HCT116 (cell line): Measurements from ENCODE around the gene EXOC6B. TPM values are rescaled to one million over a fixed set of nuclear protein-coding genes. Genes with fewer than 3 reads are reported as not detected.

ENCODE experiments used
- ATAC-seq: fragments of 200-7000 bp; cut with Tn5 transposase; 2 replicates; pipeline ENCODE4 v1.9.1; 2020; ENCODE audit warnings: mild to moderate bottlenecking, moderate library complexity
- BruUV-seq: library from RNA; stranded (reverse); fragments of 400-500 nt; replicated peaks from 2 replicates; lab custom pipeline; 2021; lab: Mats Ljungman, UMichigan
- CTCF ChIA-PET: fragments of 300-600 bp; sonication (Branson Sonifier 250); formaldehyde crosslinking; loops from one replicate; lab custom pipeline; 2021; ENCODE audit warnings: antibody characterized with exemption; lab: Charles Lee
- POLR2A ChIA-PET: fragments of 300-600, 350-600 bp; sonication (Branson Sonifier 250); formaldehyde crosslinking; loops from one replicate; lab custom pipeline; 2021; ENCODE audit warnings: antibody characterized with exemption; lab: Charles Lee
- RAD21 ChIA-PET, 2 experiments: fragments of 300-600 bp; sonication (Branson Sonifier 250); formaldehyde crosslinking; loops; one replicate each; lab custom pipeline; 2023; ENCODE audit warnings: low total read pairs in 2 of 2; ENCODE audit not compliant: uncharacterized antibody in 2 of 2, unreplicated experiment in 2 of 2, low non-redundant PET in 1 of 2; lab: Charles Lee
- DNase-seq: peaks from one replicate; pipeline ENCODE4 v3.0.0-alpha.2; 2010; ENCODE audit warnings: low read depth, low spot score
- H2AFZ ChIP-seq: fragments of 200-600 bp; shearing (Covaris generic), sonication (generic); 2 replicates; pipeline ENCODE4 v1.6.1; 2017; ENCODE audit warnings: low read depth, mixed run types, mixed read lengths, antibody characterized with exemption, low read length; ENCODE audit not compliant: poor library complexity, severe bottlenecking
- H3K27ac ChIP-seq: 2 replicates; pipeline ENCODE4 v1.5.1; 2012; ENCODE audit warnings: low read depth, low read length
- H3K27me3 ChIP-seq: fragments of 200-600 bp; sonication (generic); 2 replicates; pipeline ENCODE4 v1.6.1; 2016; ENCODE audit warnings: mixed run types, low read length, mixed read lengths; ENCODE audit not compliant: insufficient read depth
- H3K36me3 ChIP-seq, 2 experiments: fragments of 200-500 bp in 1 of 2; fragments of 200-600 bp in 1 of 2; sonication (Bioruptor generic) in 1 of 2; sonication (generic) in 1 of 2; 2 replicates each; pipeline versions ENCODE4 v1.5.1 to v1.6.1; 2014 to 2016; ENCODE audit warnings: low read length in 2 of 2, inconsistent platforms in 1 of 2, mixed read lengths in 1 of 2, mixed run types in 1 of 2; ENCODE audit not compliant: insufficient read depth in 2 of 2, control insufficient read depth in 1 of 2
- H3K4me1 ChIP-seq, 2 experiments: fragments of 200-600 bp in 1 of 2; sonication (generic) in 1 of 2; 2 replicates each; pipeline versions ENCODE4 v1.5.1 to v1.6.1; 2012 to 2017; ENCODE audit warnings: low read length in 2 of 2, inconsistent platforms in 1 of 2, mild to moderate bottlenecking in 1 of 2, mixed read lengths in 1 of 2, mixed run types in 1 of 2, moderate library complexity in 1 of 2; ENCODE audit not compliant: insufficient read depth in 2 of 2, control insufficient read depth in 1 of 2
- H3K4me2 ChIP-seq: fragments of 200-600 bp; sonication (generic); 2 replicates; pipeline ENCODE4 v1.6.1; 2017; ENCODE audit warnings: mixed run types, low read length, mixed read lengths
- H3K4me3 ChIP-seq, 2 experiments: fragments of 200-600 bp in 1 of 2; sonication (generic) in 1 of 2; replicated peaks in 1 of 2; 2 replicates each; pipeline ENCODE4 v1.5.1; 2011 to 2016; ENCODE audit warnings: low read length in 2 of 2, control low read depth in 1 of 2, low read depth in 1 of 2, mild to moderate bottlenecking in 1 of 2, mixed read lengths in 1 of 2, mixed run types in 1 of 2
- H3K79me2 ChIP-seq: fragments of 200-600 bp; sonication (generic); 2 replicates; pipeline ENCODE4 v1.6.1; 2017; ENCODE audit warnings: mild to moderate bottlenecking, mixed run types, low read length, moderate library complexity, mixed read lengths; ENCODE audit not compliant: insufficient read depth
- H3K9ac ChIP-seq: fragments of 200-600 bp; sonication (generic); 2 replicates; pipeline ENCODE4 v1.6.1; 2016; ENCODE audit warnings: low read length, mixed read lengths
- H3K9me2 ChIP-seq: fragments of 200-600 bp; sonication (generic), shearing (Covaris generic); 2 replicates; pipeline ENCODE4 v1.6.1; 2017; ENCODE audit warnings: mixed run types, mild to moderate bottlenecking, moderate library complexity; ENCODE audit not compliant: insufficient read depth
- H3K9me3 ChIP-seq, 2 experiments: fragments of 200-500 bp in 1 of 2; fragments of 200-600 bp in 1 of 2; sonication (Bioruptor generic) in 1 of 2; sonication (generic) in 1 of 2; 2 replicates each; pipeline ENCODE4 v1.6.1; 2014 to 2017; ENCODE audit warnings: low read length in 2 of 2, mixed read lengths in 2 of 2, inconsistent platforms in 1 of 2, low read depth in 1 of 2, mild to moderate bottlenecking in 1 of 2, mixed run types in 1 of 2, moderate library complexity in 1 of 2; ENCODE audit not compliant: control insufficient read depth in 1 of 2, insufficient read depth in 1 of 2
- H4K20me1 ChIP-seq: fragments of 200-600 bp; sonication (generic), shearing (Covaris generic); 2 replicates; pipeline ENCODE4 v1.6.1; 2017; ENCODE audit warnings: mixed run types, mild to moderate bottlenecking, moderate library complexity; ENCODE audit not compliant: insufficient read depth
- CEBPB ChIP-seq: IDR thresholded peaks from 2 replicates; pipeline ENCODE4 v1.6.1; 2012; ENCODE audit warnings: low read depth
- EGR1 ChIP-seq: IDR thresholded peaks from 2 replicates; pipeline ENCODE4 v1.6.1; 2012; ENCODE audit warnings: low read depth
- EZH2 ChIP-seq: fragments of 200-600 bp; sonication (generic); IDR thresholded peaks from 2 replicates; pipeline ENCODE4 v1.6.1; 2017; ENCODE audit warnings: antibody characterized with exemption, mixed run types
- EZH2phosphoT487 ChIP-seq: fragments of 200-600 bp; IDR thresholded peaks from 2 replicates; pipeline ENCODE4 v1.6.1; 2018; ENCODE audit warnings: antibody characterized with exemption, borderline replicate concordance
- POLR2AphosphoS5 ChIP-seq: IDR thresholded peaks from 2 replicates; pipeline ENCODE4 v1.6.1; 2011; ENCODE audit warnings: mild to moderate bottlenecking, low read depth, low read length, moderate library complexity
- RAD21 ChIP-seq: IDR thresholded peaks from 2 replicates; pipeline ENCODE4 v1.6.1; 2012; ENCODE audit warnings: low read depth, mild to moderate bottlenecking
- SP1 ChIP-seq: IDR thresholded peaks from 2 replicates; pipeline ENCODE4 v1.6.1; 2012; ENCODE audit warnings: low read depth
- ZFX ChIP-seq: fragments of 450-650 bp; IDR thresholded peaks from 2 replicates; pipeline ENCODE4 v1.6.1; 2017
- intact Hi-C: fragments of 100-400 bp; cut with micrococcal nuclease; formaldehyde crosslinking; loops from 2 replicates; pipeline ENCODE4 v1.10.0; 2022
- total RNA-seq: library from RNA; stranded (reverse); gene quantifications from one replicate; pipeline ENCODE4 v1.2.1, GENCODE V29; 2021; ENCODE audit not compliant: unreplicated experiment
- TF ChIP-seq, protein P1 (sequence below): IDR thresholded peaks from 2 replicates; pipeline ENCODE4 v1.6.1; 2012
- TF ChIP-seq, protein P2 (sequence below): IDR thresholded peaks from 2 replicates; pipeline ENCODE4 v1.6.1; 2012; ENCODE audit warnings: low read depth

The EXOC6B gene
- total RNA-seq, 1 experiment from 2014 or later = 25.4 TPM

DNA sequence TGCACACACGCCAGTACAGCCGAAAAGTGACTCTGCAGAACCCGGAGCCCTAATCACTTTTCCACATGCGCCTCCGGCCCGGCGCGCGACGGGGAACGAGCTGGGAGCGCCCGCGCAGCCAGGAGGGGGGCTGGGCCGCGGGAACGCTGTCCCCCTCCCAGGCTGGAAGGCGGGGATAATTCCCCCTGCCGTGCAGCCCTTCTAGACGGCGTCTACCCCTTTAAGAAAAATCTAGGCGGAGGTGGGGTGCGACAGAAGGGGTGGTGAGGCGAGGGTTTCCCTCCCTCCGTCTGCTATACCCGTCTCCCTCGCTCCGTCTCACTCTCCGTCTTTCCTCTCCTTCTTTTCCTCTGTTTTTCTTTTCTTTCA, 680.6 kb downstream of the EXOC6B start:
- peaks cover 18 to 40% of the 10 kb centered on the region in 2 experiments; a peak in 3 of 4 replicates for H3K4me1 ChIP-seq
- peak overlapping the region; percentile 64 for H3K9ac ChIP-seq
- RAD21 ChIA-PET = no interaction called here
- peak; percentile 52 for DNase-seq
- no peaks in the 10 kb centered on the region for H3K9me3 ChIP-seq
- no peaks in the 10 kb centered on the region for H3K27me3 ChIP-seq
- peak overlapping the region; percentile 68 to 69 for H3K4me3 ChIP-seq
- H3K79me2 ChIP-seq = no peaks in the 10 kb centered on the region
- BruUV-seq = no TSS peak
- H2AFZ ChIP-seq = peak overlapping the region; percentile 56
- POLR2A ChIA-PET = interaction anchor here (1.0 kb wide), 1 partner anchor 221 kb away, joined by 3 read pairs; no protein-coding TSS in a partner anchor
- H3K36me3 ChIP-seq = no peaks in the 10 kb centered on the region
- no peaks in the 10 kb centered on the region for H4K20me1 ChIP-seq
- peak overlapping the region; percentile 90 for H3K4me2 ChIP-seq
- intact Hi-C loops = loop anchor here (2.0 kb wide), 1 partner anchor 600 kb away; no protein-coding TSS in a partner anchor
- TF ChIP-seq EZH2phosphoT487 (no peak), EZH2 (no peak), RAD21 (no peak), CEBPB (no peak), POLR2AphosphoS5 (peak; percentile 41; the same call in 1 of the 2 replicates), EGR1 (no peak), ZFX (no peak), SP1 (peak; percentile 7; the same call in 1 of the 2 replicates)
- TF ChIP-seq, protein P1, sequence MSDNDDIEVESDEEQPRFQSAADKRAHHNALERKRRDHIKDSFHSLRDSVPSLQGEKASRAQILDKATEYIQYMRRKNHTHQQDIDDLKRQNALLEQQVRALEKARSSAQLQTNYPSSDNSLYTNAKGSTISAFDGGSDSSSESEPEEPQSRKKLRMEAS = peak; percentile 71
- TF ChIP-seq, protein P2, sequence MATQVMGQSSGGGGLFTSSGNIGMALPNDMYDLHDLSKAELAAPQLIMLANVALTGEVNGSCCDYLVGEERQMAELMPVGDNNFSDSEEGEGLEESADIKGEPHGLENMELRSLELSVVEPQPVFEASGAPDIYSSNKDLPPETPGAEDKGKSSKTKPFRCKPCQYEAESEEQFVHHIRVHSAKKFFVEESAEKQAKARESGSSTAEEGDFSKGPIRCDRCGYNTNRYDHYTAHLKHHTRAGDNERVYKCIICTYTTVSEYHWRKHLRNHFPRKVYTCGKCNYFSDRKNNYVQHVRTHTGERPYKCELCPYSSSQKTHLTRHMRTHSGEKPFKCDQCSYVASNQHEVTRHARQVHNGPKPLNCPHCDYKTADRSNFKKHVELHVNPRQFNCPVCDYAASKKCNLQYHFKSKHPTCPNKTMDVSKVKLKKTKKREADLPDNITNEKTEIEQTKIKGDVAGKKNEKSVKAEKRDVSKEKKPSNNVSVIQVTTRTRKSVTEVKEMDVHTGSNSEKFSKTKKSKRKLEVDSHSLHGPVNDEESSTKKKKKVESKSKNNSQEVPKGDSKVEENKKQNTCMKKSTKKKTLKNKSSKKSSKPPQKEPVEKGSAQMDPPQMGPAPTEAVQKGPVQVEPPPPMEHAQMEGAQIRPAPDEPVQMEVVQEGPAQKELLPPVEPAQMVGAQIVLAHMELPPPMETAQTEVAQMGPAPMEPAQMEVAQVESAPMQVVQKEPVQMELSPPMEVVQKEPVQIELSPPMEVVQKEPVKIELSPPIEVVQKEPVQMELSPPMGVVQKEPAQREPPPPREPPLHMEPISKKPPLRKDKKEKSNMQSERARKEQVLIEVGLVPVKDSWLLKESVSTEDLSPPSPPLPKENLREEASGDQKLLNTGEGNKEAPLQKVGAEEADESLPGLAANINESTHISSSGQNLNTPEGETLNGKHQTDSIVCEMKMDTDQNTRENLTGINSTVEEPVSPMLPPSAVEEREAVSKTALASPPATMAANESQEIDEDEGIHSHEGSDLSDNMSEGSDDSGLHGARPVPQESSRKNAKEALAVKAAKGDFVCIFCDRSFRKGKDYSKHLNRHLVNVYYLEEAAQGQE = no peak
- peak overlapping the region; percentile 75 for H3K27ac ChIP-seq
- H3K9me2 ChIP-seq = no peaks in the 10 kb centered on the region
- CTCF ChIA-PET = no interaction called here
- peak; percentile 63 for ATAC-seq
